Measurements from ENCODE around the gene COX8A.

COX8A gene

GRCh38 chr11:64020976-64021756, 46.7 kb downstream of the COX8A start:
- no peak for DNase-seq (ENCODE audit: low read depth in 2 of 2)

- DNase-seq (ENCODE audit: low read depth in 2 of 2): no peak
Measured at GRCh38 chr11:64021757-64022093, 47.3 kb downstream of the COX8A start.

- DNase-seq (ENCODE audit: low read depth in 2 of 2): no peak
Measured at GRCh38 chr11:64022125-64022784, 47.8 kb downstream of the COX8A start.

DNA sequence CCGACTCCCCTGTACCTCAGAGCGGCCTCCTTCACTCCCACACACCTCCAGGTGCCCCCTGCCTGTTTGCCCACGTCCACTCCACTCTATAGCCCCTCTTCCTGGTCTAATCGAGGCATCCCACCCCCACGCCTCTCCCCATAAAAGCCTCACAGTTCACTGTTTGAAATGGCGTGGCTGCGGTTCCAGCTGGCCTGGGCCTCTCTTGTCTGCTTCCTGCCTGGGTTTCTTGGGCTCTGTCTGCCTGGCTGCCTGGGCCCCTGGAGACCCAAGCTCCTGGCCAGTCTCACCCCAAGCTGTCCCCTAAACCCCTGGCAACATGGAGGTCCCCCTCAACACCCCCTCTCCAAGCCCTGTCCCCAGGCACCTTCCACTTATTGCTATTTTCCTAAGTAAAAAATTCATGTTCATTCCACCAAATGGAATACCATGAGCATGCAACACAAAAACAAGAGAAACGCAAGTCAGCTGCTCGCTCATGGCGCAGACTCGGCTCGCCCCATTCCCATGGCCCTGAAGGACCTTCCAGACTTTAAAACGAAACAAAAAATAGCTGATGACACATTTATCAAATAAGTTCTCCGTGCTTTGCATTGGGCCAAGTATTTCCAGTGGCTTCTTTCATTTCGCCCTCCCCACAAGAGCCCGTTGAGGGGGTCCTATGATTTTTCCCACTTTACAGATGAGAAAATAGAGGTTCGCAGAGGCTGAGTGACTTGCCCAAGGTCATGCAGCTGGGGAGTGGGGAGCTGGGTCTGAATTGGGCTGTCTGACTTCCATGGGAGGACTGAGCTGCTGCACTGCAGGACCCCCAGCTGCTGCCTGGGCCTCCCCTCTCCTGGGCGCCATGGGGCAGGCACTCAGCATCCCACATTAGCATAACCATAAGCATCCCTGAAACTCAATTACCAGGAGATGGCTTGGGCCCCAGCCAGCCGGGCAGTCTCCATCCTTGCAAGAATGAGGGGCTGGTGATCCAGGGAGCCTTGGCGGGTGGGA, 49.6 kb downstream of the COX8A start:
- no peak for DNase-seq (ENCODE audit: low read depth in 2 of 2)

DNA sequence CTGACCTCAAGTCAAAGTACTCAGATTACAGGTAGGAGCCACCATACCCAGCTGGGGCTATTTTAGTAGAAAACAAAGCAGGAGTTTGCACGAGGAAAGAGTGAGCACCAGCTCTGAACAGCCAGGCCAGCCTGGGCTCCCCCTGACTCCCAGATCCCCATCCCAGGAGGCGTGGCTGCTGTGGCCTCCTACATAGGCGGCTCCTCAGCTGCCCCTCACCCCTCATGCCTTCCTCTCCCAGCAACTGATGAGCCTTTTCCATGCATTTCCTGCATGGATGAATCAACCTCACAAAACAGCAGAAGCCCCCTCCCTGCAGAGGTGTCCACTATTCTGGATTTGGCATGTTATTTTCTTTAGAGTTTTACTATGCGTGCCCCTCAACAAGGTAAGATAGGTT, 50.8 kb downstream of the COX8A start:
- DNase-seq (ENCODE audit: low read depth in 2 of 2): no peak
